Measurements from ENCODE around the gene CYP3A5. TPM values are rescaled to one million over a fixed set of nuclear protein-coding genes. Genes with fewer than 3 reads are reported as not detected.
"Not testable (repeated sequence)": the region's sequence is repeated elsewhere in the genome, so short reads cannot be mapped to it uniquely, and the experiment has no call there.

CYP3A5 gene
- polyA plus RNA-seq, 1 donor = 2.7 TPM

- not testable (repeated sequence) for DNase-seq
Observed at GRCh38 chr7:99685871-99686608, 6.2 kb upstream of the CYP3A5 start.

GRCh38 chr7:99685129-99685758 is 5.4 kb upstream of the CYP3A5 start:
- DNase-seq = no peak

GRCh38 chr7:99679032-99679399 is 780 bp downstream of the CYP3A5 start:
- DNase-seq = peak; percentile 18

GRCh38 chr7:99677648-99678045 is 2.1 kb downstream of the CYP3A5 start:
- DNase-seq = no peak

- DNase-seq = no peak
Observed at GRCh38 chr7:99677013-99677647, 2.7 kb downstream of the CYP3A5 start.

- DNase-seq = no peak
Observed at GRCh38 chr7:99674995-99675742, 4.6 kb downstream of the CYP3A5 start.

GRCh38 chr7:99672573-99672972 is 7.2 kb downstream of the CYP3A5 start:
- no peak for DNase-seq

- no peak for DNase-seq
Observed at GRCh38 chr7:99669782-99670181, 10.0 kb downstream of the CYP3A5 start.

GRCh38 chr7:99668541-99668940 is 11.3 kb downstream of the CYP3A5 start:
- no peak for DNase-seq

- DNase-seq = no peak
Observed at GRCh38 chr7:99667179-99667578, 12.6 kb downstream of the CYP3A5 start.

- no peak for DNase-seq
Observed at GRCh38 chr7:99666013-99666395, 13.8 kb downstream of the CYP3A5 start.

- DNase-seq = no peak
Observed at GRCh38 chr7:99665312-99666012, 14.3 kb downstream of the CYP3A5 start.

- not testable (repeated sequence) for DNase-seq
Observed at GRCh38 chr7:99657879-99658278, 21.9 kb downstream of the CYP3A5 start.

GRCh38 chr7:99654626-99655025 is 25.2 kb downstream of the CYP3A5 start:
- DNase-seq = not testable (repeated sequence)

GRCh38 chr7:99653754-99654153 is 26.0 kb downstream of the CYP3A5 start:
- DNase-seq = no peak

- DNase-seq = not testable (repeated sequence)
Observed at GRCh38 chr7:99653269-99653668, 26.5 kb downstream of the CYP3A5 start.

GRCh38 chr7:99652671-99653070 is 27.1 kb downstream of the CYP3A5 start:
- DNase-seq = no peak

- DNase-seq = no peak
Observed at GRCh38 chr7:99651290-99651689, 28.5 kb downstream of the CYP3A5 start.

- DNase-seq = no peak
Observed at GRCh38 chr7:99648843-99649242, 31.0 kb downstream of the CYP3A5 start.

GRCh38 chr7:99645590-99645989 is 34.2 kb downstream of the CYP3A5 start:
- no peak for DNase-seq

- no peak for DNase-seq
Observed at GRCh38 chr7:99644431-99644830, 35.4 kb downstream of the CYP3A5 start.

GRCh38 chr7:99643464-99643863 is 36.3 kb downstream of the CYP3A5 start:
- DNase-seq = no peak
